Measurements from ENCODE around the gene PALLD.

Gene PALLD

DNA sequence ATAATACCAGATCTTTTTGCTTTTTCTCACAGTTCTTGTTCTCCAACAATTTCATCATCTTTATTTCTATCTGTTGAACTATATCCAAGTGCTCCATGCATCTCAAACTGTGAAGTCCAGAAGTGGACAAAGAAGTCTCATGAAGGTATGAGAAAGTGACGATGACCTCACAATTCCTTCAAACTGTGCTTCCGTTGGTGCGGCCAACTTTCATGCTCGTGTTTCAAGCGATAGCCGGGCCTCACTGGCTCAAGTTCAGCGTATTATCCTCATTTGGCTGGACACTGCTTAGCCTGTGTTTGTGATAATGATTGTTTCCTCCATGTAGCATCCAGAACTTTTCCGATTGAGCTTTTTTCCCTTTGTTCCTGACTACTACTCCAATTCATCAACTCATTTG lies 143.1 kb downstream of the PALLD start:
- TF ChIP-seq MAX (IDR thresholded peaks at IDR 0.05; ENCODE audit: low read depth, low read length) (no peak), MYC (IDR thresholded peaks at IDR 0.05; ENCODE audit: low read depth, low read length) (no peak)
- DNase-seq (ENCODE audit: low read depth), result no peak
- no peak overlapping the region for H3K4me3 ChIP-seq (ENCODE audit: low read depth, low read length)

DNA sequence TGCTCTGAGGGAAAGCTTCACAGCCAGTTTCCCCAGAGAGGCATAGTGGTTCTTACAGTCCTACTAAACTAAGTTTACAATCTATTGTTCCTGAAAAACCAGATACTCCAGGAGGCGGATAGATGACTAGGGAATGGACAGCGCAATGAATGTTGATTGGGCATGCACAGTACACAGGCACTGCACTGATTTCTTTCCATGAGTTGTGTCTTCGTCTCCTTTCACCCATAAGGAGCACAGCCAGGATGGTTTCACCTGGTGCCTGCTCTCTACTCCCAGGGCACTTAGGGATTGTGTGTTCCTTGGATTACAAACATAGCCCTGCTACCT lies 144.9 kb downstream of the PALLD start:
- DNase-seq (ENCODE audit: low read depth), result no peak
- TF ChIP-seq MAX (IDR thresholded peaks at IDR 0.05; ENCODE audit: low read depth, low read length) (no peak), CTCF (IDR thresholded peaks at IDR 0.05; ENCODE audit: low read depth, low read length) (no peak), POLR2A (IDR thresholded peaks at IDR 0.05; ENCODE audit: extremely low read depth, insufficient read length) (no peak), MYC (IDR thresholded peaks at IDR 0.05; ENCODE audit: low read depth, low read length) (no peak)
- no peak overlapping the region for H3K4me3 ChIP-seq (ENCODE audit: low read depth, low read length)

GRCh38 chr4:168642591-168642990 lies 145.7 kb downstream of the PALLD start:
- H3K4me3 ChIP-seq (ENCODE audit: low read depth, low read length), result no peak overlapping the region
- TF ChIP-seq CTCF (IDR thresholded peaks at IDR 0.05; ENCODE audit: low read depth, low read length), result no peak
- TF ChIP-seq MYC (IDR thresholded peaks at IDR 0.05; ENCODE audit: low read depth, low read length), result no peak
- no peak for TF ChIP-seq MAX (IDR thresholded peaks at IDR 0.05; ENCODE audit: low read depth, low read length)
- TF ChIP-seq POLR2A (IDR thresholded peaks at IDR 0.05; ENCODE audit: extremely low read depth, insufficient read length), result no peak
- DNase-seq (ENCODE audit: low read depth), result no peak

DNA sequence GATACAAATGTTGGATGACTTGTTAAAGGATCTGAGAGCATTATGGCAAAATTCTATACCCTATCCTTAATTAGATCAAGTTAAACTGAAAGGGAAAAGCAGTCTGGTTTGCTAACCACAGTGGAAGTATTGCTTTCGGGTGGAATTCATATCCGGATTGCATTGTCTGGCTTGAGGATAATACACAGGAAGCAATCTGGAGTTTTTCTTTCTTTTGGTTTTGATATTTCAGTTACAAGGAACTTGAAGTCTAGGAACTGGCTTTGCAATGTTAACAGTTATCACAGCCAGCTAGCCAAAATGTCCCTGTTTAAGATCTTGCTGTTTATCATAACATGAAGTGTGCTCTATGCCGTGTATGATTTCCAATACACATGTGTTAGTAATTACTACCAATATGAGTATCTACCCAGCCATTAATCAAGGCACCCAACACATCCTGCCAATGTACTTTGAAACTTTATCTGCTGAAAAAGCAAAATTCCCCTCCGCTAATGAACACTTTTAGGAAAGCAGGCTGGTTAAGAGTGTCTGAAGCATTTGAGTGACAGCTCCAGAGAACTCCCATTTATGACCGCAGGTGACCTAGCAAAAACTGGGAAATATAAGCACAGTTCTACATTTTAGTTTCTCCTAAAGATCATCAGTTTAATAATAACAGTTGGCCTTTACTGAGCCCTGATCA lies 146.4 kb downstream of the PALLD start:
- no peak for TF ChIP-seq CTCF (IDR thresholded peaks at IDR 0.05; ENCODE audit: low read depth, low read length)
- no peak for TF ChIP-seq MYC (IDR thresholded peaks at IDR 0.05; ENCODE audit: low read depth, low read length)
- H3K4me3 ChIP-seq (ENCODE audit: low read depth, low read length), result no peak overlapping the region
- no peak for DNase-seq (ENCODE audit: low read depth)

DNA sequence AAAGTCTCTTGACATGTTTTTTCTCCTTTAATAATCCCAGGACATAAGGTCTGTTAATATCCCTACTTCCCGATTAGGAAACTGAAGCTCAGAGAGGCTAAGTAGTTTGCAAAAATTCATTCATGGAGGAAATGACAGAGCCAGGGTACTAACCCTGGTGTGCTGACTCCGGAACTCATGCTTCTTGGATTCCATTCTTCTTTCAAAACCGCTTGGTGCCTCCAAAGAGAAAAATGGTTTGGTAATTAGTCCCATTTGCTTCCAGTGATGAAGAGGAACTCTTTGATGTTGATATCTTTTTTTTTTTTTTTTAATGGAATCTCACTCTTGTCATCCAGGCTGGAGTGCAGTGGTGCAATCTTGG lies 146.9 kb downstream of the PALLD start:
- no peak overlapping the region for H3K4me3 ChIP-seq (ENCODE audit: low read depth, low read length)
- no peak for TF ChIP-seq MAX (IDR thresholded peaks at IDR 0.05; ENCODE audit: low read depth, low read length)
- no peak for TF ChIP-seq CTCF (IDR thresholded peaks at IDR 0.05; ENCODE audit: low read depth, low read length)
- TF ChIP-seq POLR2A (IDR thresholded peaks at IDR 0.05; ENCODE audit: extremely low read depth, insufficient read length), result no peak
- TF ChIP-seq MYC (IDR thresholded peaks at IDR 0.05; ENCODE audit: low read depth, low read length), result no peak
- no peak for DNase-seq (ENCODE audit: low read depth)

GRCh38 chr4:168646001-168646768 lies 149.3 kb downstream of the PALLD start:
- DNase-seq (ENCODE audit: low read depth), result no peak
- TF ChIP-seq MYC (IDR thresholded peaks at IDR 0.05; ENCODE audit: low read depth, low read length) (no peak), CTCF (IDR thresholded peaks at IDR 0.05; ENCODE audit: low read depth, low read length) (no peak), MAX (IDR thresholded peaks at IDR 0.05; ENCODE audit: low read depth, low read length) (no peak), POLR2A (IDR thresholded peaks at IDR 0.05; ENCODE audit: extremely low read depth, insufficient read length) (no peak)
- H3K4me3 ChIP-seq (ENCODE audit: low read depth, low read length), result no peak overlapping the region
